ENCODE data around the gene TMEM203. TPM values are rescaled to one million over a fixed set of nuclear protein-coding genes. Genes with fewer than 3 reads are reported as not detected.

The TMEM203 gene
- polyA plus RNA-seq, 1 donor from 2014 or later, result 61.1 TPM

DNA sequence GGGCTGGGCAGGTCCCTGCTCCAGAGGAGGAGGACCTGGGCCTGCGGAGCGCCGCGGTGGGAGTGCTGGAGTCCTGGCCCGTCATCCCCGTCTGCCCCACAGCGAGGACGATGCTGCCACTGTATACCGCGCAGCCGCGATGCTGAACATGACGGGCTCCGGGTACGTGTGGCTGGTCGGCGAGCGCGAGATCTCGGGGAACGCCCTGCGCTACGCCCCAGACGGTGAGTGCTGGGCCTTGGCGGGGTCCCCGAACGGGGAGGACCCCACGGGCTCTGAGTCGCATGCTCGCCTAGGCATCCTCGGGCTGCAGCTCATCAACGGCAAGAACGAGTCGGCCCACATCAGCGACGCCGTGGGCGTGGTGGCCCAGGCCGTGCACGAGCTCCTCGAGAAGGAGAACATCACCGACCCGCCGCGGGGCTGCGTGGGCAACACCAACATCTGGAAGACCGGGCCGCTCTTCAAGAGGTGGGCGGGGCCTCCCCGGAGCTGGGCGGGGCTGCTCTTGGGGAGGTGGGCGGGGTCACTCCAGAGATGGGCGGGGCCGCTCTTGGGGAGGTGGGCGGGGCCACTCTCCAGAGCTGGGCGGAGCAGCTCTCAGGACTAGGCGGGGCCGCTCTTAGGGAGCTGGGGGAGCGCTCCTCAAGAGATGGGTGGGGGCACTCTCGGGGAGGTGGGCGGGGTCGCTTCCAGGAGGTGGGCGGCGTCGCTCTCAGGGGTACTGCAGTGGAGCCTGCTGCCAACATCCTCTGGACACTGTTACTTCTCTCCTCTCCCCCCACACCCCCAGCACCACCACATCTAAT lies 48.7 kb downstream of the TMEM203 start:
- no peak overlapping the region for H2AFZ ChIP-seq (ENCODE audit: low read depth, low read length)

More for the DNA sequence above, 48.7 kb downstream of the TMEM203 start:
- H3K4me3 ChIP-seq (ENCODE audit: low read length), result peak overlapping the region; percentile 54
- H3F3A ChIP-seq (ENCODE audit: insufficient read depth, low read length, poor library complexity, severe bottlenecking), result no peaks in the 10 kb centered on the region
- no peaks in the 10 kb centered on the region for H3K9me2 ChIP-seq (ENCODE audit: insufficient read depth, low read length)
- no peaks in the 10 kb centered on the region for H4K20me1 ChIP-seq (ENCODE audit: insufficient read depth)
- H3K27me3 ChIP-seq (ENCODE audit: insufficient read depth, low read depth, low read length), result peaks cover 65% of the 10 kb centered on the region
- H3K79me2 ChIP-seq (replicated peaks; ENCODE audit: insufficient read depth, low read length), result no peaks in the 10 kb centered on the region
- no peaks in the 10 kb centered on the region for H3K36me3 ChIP-seq (ENCODE audit: insufficient read depth, low read length)
- no peak overlapping the region for H3K27ac ChIP-seq (ENCODE audit: low read length)
- TF ChIP-seq, protein P1, sequence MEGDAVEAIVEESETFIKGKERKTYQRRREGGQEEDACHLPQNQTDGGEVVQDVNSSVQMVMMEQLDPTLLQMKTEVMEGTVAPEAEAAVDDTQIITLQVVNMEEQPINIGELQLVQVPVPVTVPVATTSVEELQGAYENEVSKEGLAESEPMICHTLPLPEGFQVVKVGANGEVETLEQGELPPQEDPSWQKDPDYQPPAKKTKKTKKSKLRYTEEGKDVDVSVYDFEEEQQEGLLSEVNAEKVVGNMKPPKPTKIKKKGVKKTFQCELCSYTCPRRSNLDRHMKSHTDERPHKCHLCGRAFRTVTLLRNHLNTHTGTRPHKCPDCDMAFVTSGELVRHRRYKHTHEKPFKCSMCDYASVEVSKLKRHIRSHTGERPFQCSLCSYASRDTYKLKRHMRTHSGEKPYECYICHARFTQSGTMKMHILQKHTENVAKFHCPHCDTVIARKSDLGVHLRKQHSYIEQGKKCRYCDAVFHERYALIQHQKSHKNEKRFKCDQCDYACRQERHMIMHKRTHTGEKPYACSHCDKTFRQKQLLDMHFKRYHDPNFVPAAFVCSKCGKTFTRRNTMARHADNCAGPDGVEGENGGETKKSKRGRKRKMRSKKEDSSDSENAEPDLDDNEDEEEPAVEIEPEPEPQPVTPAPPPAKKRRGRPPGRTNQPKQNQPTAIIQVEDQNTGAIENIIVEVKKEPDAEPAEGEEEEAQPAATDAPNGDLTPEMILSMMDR (IDR thresholded peaks at IDR 0.05; ENCODE audit: poor library complexity, severe bottlenecking), result no peak
- TF ChIP-seq POLR2AphosphoS5 (IDR thresholded peaks at IDR 0.05) (no peak), TAF1 (IDR thresholded peaks at IDR 0.05; ENCODE audit: low read depth) (no peak), EZH2 (IDR thresholded peaks at IDR 0.05; ENCODE audit: borderline replicate concordance, insufficient read depth, low read length, poor library complexity, severe bottlenecking) (no peak), RAD21 (conservative IDR thresholded peaks at IDR 0.05) (no peak), MXI1 (conservative IDR thresholded peaks at IDR 0.05; ENCODE audit: poor library complexity, severe bottlenecking) (no peak), SMC3 (conservative IDR thresholded peaks at IDR 0.05; ENCODE audit: poor library complexity) (no peak), EP300 (conservative IDR thresholded peaks at IDR 0.05; ENCODE audit: poor library complexity, severe bottlenecking) (no peak)
- TF ChIP-seq, protein P2, sequence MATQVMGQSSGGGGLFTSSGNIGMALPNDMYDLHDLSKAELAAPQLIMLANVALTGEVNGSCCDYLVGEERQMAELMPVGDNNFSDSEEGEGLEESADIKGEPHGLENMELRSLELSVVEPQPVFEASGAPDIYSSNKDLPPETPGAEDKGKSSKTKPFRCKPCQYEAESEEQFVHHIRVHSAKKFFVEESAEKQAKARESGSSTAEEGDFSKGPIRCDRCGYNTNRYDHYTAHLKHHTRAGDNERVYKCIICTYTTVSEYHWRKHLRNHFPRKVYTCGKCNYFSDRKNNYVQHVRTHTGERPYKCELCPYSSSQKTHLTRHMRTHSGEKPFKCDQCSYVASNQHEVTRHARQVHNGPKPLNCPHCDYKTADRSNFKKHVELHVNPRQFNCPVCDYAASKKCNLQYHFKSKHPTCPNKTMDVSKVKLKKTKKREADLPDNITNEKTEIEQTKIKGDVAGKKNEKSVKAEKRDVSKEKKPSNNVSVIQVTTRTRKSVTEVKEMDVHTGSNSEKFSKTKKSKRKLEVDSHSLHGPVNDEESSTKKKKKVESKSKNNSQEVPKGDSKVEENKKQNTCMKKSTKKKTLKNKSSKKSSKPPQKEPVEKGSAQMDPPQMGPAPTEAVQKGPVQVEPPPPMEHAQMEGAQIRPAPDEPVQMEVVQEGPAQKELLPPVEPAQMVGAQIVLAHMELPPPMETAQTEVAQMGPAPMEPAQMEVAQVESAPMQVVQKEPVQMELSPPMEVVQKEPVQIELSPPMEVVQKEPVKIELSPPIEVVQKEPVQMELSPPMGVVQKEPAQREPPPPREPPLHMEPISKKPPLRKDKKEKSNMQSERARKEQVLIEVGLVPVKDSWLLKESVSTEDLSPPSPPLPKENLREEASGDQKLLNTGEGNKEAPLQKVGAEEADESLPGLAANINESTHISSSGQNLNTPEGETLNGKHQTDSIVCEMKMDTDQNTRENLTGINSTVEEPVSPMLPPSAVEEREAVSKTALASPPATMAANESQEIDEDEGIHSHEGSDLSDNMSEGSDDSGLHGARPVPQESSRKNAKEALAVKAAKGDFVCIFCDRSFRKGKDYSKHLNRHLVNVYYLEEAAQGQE (IDR thresholded peaks at IDR 0.05; ENCODE audit: borderline replicate concordance), result no peak
- no peak overlapping the region for H3K9ac ChIP-seq (ENCODE audit: low read length)
- H3K4me2 ChIP-seq (ENCODE audit: low read length), result no peak overlapping the region
- no peaks in the 10 kb centered on the region for H3K9me3 ChIP-seq (ENCODE audit: low read length)

Small RNA genes within 50 kb of the gene (small RNA-seq; reads per million reads assigned to genes)
- 0 reads per million in 3 experiments for gene MIR3621

Other genes with a start within 250 kb of the TMEM203 start
- gene PTGDS, start 228.1 kb downstream of the TMEM203 start, polyA plus RNA-seq, result 2.0 TPM in 1 of 2 replicates, not detected in the other
- 0.76 TPM in 1 of 2 replicates, not detected in the other for gene LCNL1, start 222.7 kb downstream of the TMEM203 start, polyA plus RNA-seq
- 276 and 346 TPM in 2 replicates for gene PAXX, start 213.2 kb downstream of the TMEM203 start, polyA plus RNA-seq
- gene CLIC3, start 209.1 kb downstream of the TMEM203 start, polyA plus RNA-seq, result not detected in 2 replicates
- 30.6 and 52.0 TPM in 2 replicates for gene ABCA2, start 177.4 kb downstream of the TMEM203 start, polyA plus RNA-seq
- 0.56 and 0.69 TPM in 2 replicates for gene FUT7, start 173.6 kb downstream of the TMEM203 start, polyA plus RNA-seq
- 161 and 162 TPM in 2 replicates for gene NPDC1, start 159.5 kb downstream of the TMEM203 start, polyA plus RNA-seq
- gene ENTPD2, start 151.6 kb downstream of the TMEM203 start, polyA plus RNA-seq, result not detected in 2 replicates
- gene SAPCD2, start 135.1 kb downstream of the TMEM203 start, polyA plus RNA-seq, result 0.22 and 0.96 TPM in 2 replicates
- 0.21 and 0.36 TPM in 2 replicates for gene UAP1L1, start 128.1 kb downstream of the TMEM203 start, polyA plus RNA-seq
- 72.0 and 90.9 TPM in 2 replicates for gene MAN1B1, start 118.7 kb downstream of the TMEM203 start, polyA plus RNA-seq
- 23.3 and 43.3 TPM in 2 replicates for gene DPP7, start 90.9 kb downstream of the TMEM203 start, polyA plus RNA-seq
- 0.58 and 0.68 TPM in 2 replicates for gene GRIN1, start 66.5 kb downstream of the TMEM203 start, polyA plus RNA-seq
- 2.2 and 3.2 TPM in 2 replicates for gene LRRC26, start 35.6 kb downstream of the TMEM203 start, polyA plus RNA-seq
- gene TMEM210, start 33.6 kb downstream of the TMEM203 start, polyA plus RNA-seq, result not detected in 2 replicates
- gene ANAPC2, start 17.1 kb downstream of the TMEM203 start, polyA plus RNA-seq, result 38.1 and 47.2 TPM in 2 replicates
- 170 and 195 TPM in 2 replicates for gene SSNA1, start 17.0 kb downstream of the TMEM203 start, polyA plus RNA-seq
- gene TPRN, start 4.9 kb downstream of the TMEM203 start, polyA plus RNA-seq, result 8.1 TPM in 2 replicates
- gene NDOR1, start 52 bp upstream of the TMEM203 start, polyA plus RNA-seq, result 8.8 and 18.2 TPM in 2 replicates
- 1.2 and 1.5 TPM in 2 replicates for gene RNF208, start 16.6 kb upstream of the TMEM203 start, polyA plus RNA-seq
- gene CYSRT1, start 19.5 kb upstream of the TMEM203 start, polyA plus RNA-seq, result 1.3 and 3.3 TPM in 2 replicates
- 0.26 TPM in 1 of 2 replicates, not detected in the other for gene RNF224, start 21.9 kb upstream of the TMEM203 start, polyA plus RNA-seq
- gene SLC34A3, start 25.3 kb upstream of the TMEM203 start, polyA plus RNA-seq, result 0.12 and 0.27 TPM in 2 replicates
- gene TUBB4B, start 35.6 kb upstream of the TMEM203 start, polyA plus RNA-seq, result 60.3 and 68.8 TPM in 2 replicates
- not detected in 2 replicates for gene STPG3, start 45.6 kb upstream of the TMEM203 start, polyA plus RNA-seq
- gene NELFB, start 49.7 kb upstream of the TMEM203 start, polyA plus RNA-seq, result 64.7 and 82.2 TPM in 2 replicates
- gene TOR4A, start 72.1 kb upstream of the TMEM203 start, polyA plus RNA-seq, result 0.50 and 0.70 TPM in 2 replicates
- gene NRARP, start 96.6 kb upstream of the TMEM203 start, polyA plus RNA-seq, result 1.4 and 2.3 TPM in 2 replicates
- gene EXD3, start 217.5 kb upstream of the TMEM203 start, polyA plus RNA-seq, result 32.9 and 51.3 TPM in 2 replicates
- 1.7 and 3.4 TPM in 2 replicates for gene NOXA1, start 217.7 kb upstream of the TMEM203 start, polyA plus RNA-seq
- not detected in 2 replicates for gene ENTPD8, start 235.7 kb upstream of the TMEM203 start, polyA plus RNA-seq